Fibroblast of lung (primary cell): ENCODE results near the gene HMCES. TPM values are rescaled to one million over a fixed set of nuclear protein-coding genes. Genes with fewer than 3 reads are reported as not detected.

Source experiments
- DNase-seq, 2 donors: peaks; one replicate each; pipeline versions ENCODE4 v3.0.0 to v3.0.0-alpha.2; 2010; ENCODE audit warnings: low read depth in 2 of 2
- H2AFZ ChIP-seq: 2 replicates; pipeline ENCODE4 v1.5.1; 2012; ENCODE audit warnings: low read length, control low read depth, inconsistent platforms
- H3K27ac ChIP-seq: 2 replicates; pipeline ENCODE4 v1.5.1; 2011; ENCODE audit warnings: low read length, control low read depth; ENCODE audit not compliant: insufficient read depth
- H3K27me3 ChIP-seq: 2 replicates; pipeline ENCODE4 v1.5.1; 2011; ENCODE audit warnings: mild to moderate bottlenecking, low read length; ENCODE audit not compliant: control insufficient read depth, insufficient read depth
- H3K36me3 ChIP-seq: 2 replicates; pipeline ENCODE4 v1.5.1; 2011; ENCODE audit warnings: low read length; ENCODE audit not compliant: control insufficient read depth, insufficient read depth
- H3K4me1 ChIP-seq: 2 replicates; pipeline ENCODE4 v1.5.1; 2011; ENCODE audit warnings: low read length; ENCODE audit not compliant: control insufficient read depth, insufficient read depth; ENCODE audit errors: extremely low read depth
- H3K4me2 ChIP-seq: 2 replicates; pipeline ENCODE4 v1.5.1; 2011; ENCODE audit warnings: low read length, control low read depth; ENCODE audit not compliant: insufficient read depth; ENCODE audit errors: extremely low read depth
- H3K4me3 ChIP-seq, 4 experiments: fragments of 200-600 bp in 1 of 4; sonication (generic) in 1 of 4; replicated peaks in 1 of 4; 2 replicates each; pipeline ENCODE4 v1.5.1; 2011 to 2016; ENCODE audit warnings: low read length in 4 of 4, low read depth in 3 of 4, mild to moderate bottlenecking in 3 of 4, control low read depth in 2 of 4, inconsistent platforms in 1 of 4, mixed read lengths in 1 of 4; ENCODE audit not compliant: insufficient read depth in 1 of 4; ENCODE audit errors: control extremely low read depth in 1 of 4
- H3K79me2 ChIP-seq: 2 replicates; pipeline ENCODE4 v1.5.1; 2012; ENCODE audit warnings: mild to moderate bottlenecking, low read length, inconsistent platforms; ENCODE audit not compliant: control insufficient read depth, insufficient read depth
- H3K9ac ChIP-seq: 2 replicates; pipeline ENCODE4 v1.5.1; 2011; ENCODE audit warnings: mild to moderate bottlenecking, low read length, control low read depth; ENCODE audit not compliant: insufficient read depth
- H3K9me3 ChIP-seq: 2 replicates; pipeline ENCODE4 v1.5.1; 2012; ENCODE audit warnings: low read depth, low read length; ENCODE audit not compliant: control insufficient read depth, insufficient read depth
- H4K20me1 ChIP-seq: 2 replicates; pipeline ENCODE4 v1.5.1; 2011; ENCODE audit warnings: low read length; ENCODE audit not compliant: control insufficient read depth, insufficient read depth; ENCODE audit errors: extremely low read depth
- EZH2 ChIP-seq: IDR thresholded peaks from 2 replicates; pipeline ENCODE4 v1.5.1; 2012; ENCODE audit warnings: low read length, control low read depth, mild to moderate bottlenecking; ENCODE audit errors: missing control alignments
- polyA plus RNA-seq, 2 donors: library from polyadenylated mRNA; depleted of rRNA in 1 of 2; stranded (reverse) in 1 of 2; unstranded in 1 of 2; fragments of >200 nt; gene quantifications; 2 replicates each; pipeline ENCODE4 v1.2.1, GENCODE V29; 2011 to 2012; ENCODE audit warnings: missing spikeins in 1 of 2
- total RNA-seq: library from RNA; depleted of rRNA; stranded (reverse); fragments of >200 nt; gene quantifications from 2 replicates; pipeline ENCODE4 v1.2.1, GENCODE V29; 2014
- TF ChIP-seq, protein P1 (sequence below), 2 donors: IDR thresholded peaks in 1 of 2; conservative IDR thresholded peaks in 1 of 2; 1 replicate in 1 of 2; 2 replicates in 1 of 2; pipeline ENCODE4 v1.5.1; 2011 to 2012; ENCODE audit warnings: low read length in 2 of 2, control low read depth in 1 of 2, inconsistent platforms in 1 of 2, low read depth in 1 of 2, mild to moderate bottlenecking in 1 of 2

The HMCES gene
- total and polyA plus RNA-seq, 2 donors (not counting 1 experiment from before 2014, with no cell fraction given): 12.2 to 22.8 TPM

- Histone ChIP-seq H3K4me2 (no peak overlapping the region), H3K9ac (no peak overlapping the region), H3K27me3 (no peaks in the 10 kb centered on the region), H3K27ac (peak overlapping the region; percentile 15), H3K9me3 (no peaks in the 10 kb centered on the region), H4K20me1 (no peaks in the 10 kb centered on the region), H3K4me3 (no peak overlapping the region), H3K79me2 (no peaks in the 10 kb centered on the region), H3K36me3 (no peaks in the 10 kb centered on the region), H2AFZ (no peak overlapping the region), H3K4me1 (peaks cover 11% of the 10 kb centered on the region)
- TF ChIP-seq, protein P1, sequence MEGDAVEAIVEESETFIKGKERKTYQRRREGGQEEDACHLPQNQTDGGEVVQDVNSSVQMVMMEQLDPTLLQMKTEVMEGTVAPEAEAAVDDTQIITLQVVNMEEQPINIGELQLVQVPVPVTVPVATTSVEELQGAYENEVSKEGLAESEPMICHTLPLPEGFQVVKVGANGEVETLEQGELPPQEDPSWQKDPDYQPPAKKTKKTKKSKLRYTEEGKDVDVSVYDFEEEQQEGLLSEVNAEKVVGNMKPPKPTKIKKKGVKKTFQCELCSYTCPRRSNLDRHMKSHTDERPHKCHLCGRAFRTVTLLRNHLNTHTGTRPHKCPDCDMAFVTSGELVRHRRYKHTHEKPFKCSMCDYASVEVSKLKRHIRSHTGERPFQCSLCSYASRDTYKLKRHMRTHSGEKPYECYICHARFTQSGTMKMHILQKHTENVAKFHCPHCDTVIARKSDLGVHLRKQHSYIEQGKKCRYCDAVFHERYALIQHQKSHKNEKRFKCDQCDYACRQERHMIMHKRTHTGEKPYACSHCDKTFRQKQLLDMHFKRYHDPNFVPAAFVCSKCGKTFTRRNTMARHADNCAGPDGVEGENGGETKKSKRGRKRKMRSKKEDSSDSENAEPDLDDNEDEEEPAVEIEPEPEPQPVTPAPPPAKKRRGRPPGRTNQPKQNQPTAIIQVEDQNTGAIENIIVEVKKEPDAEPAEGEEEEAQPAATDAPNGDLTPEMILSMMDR (conservative IDR thresholded peaks at IDR 0.05 in 1 of 2, IDR thresholded peaks at IDR 0.05 in 1 of 2; ENCODE audit: low read depth in 1 of 2, low read length in 2 of 2): no peak
- no peak for TF ChIP-seq EZH2
- DNase-seq: peak; percentile 85 to 90
Measured at GRCh38 chr3:129230311-129231019, 48.2 kb upstream of the HMCES start.

DNA sequence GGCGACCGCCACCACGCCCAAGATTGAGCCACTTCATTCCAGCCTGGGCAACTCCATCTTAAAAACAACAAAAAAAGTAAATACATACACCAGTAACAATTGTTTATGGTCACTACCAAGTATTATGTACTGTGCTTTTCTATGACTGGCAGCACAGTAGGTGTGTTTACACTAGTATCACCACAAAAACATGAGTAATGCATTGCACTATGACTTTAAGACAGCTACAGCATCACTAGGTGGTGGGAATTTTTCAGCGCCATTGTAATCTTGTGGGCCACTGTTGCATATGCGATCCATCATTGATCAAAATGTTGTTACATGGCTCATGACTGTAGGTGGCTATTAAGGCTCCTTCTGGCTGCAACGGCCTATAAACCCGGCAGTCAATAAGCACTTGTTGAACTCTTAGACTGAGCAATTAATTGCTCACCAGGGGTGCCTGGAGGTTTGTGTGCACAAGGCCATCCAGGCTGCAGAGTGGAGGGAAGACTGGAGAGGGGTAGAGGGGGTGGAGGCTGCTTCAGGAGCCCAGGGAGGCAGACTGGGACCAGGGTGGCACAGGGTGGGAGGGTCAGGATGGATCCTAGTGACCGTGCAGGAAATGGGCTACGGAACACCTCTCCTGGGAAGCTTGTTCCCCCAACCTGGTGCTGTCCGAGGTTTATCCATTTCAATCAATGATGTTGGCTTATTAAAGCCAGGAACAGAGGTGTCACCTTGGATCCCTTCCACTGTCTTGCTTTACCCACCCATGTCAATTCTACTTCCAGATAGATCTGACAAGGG lies 47.1 kb upstream of the HMCES start:
- no peak overlapping the region for H2AFZ ChIP-seq
- no peaks in the 10 kb centered on the region for H3K9me3 ChIP-seq
- H3K79me2 ChIP-seq: no peaks in the 10 kb centered on the region
- no peak overlapping the region for H3K9ac ChIP-seq
- no peak overlapping the region for H3K4me3 ChIP-seq
- DNase-seq: peak; percentile 42 to 60
- H3K4me2 ChIP-seq: no peak overlapping the region
- peaks cover 11% of the 10 kb centered on the region for H3K4me1 ChIP-seq
- H3K36me3 ChIP-seq: no peaks in the 10 kb centered on the region
- H4K20me1 ChIP-seq: no peaks in the 10 kb centered on the region
- no peak overlapping the region for H3K27ac ChIP-seq
- no peaks in the 10 kb centered on the region for H3K27me3 ChIP-seq
- no peak for TF ChIP-seq EZH2
- TF ChIP-seq, protein P1 (conservative IDR thresholded peaks at IDR 0.05 in 1 of 2, IDR thresholded peaks at IDR 0.05 in 1 of 2; ENCODE audit: low read depth in 1 of 2, low read length in 2 of 2): no peak

GRCh38 chr3:129233538-129233937 lies 45.1 kb upstream of the HMCES start:
- Histone ChIP-seq H3K9ac (no peak overlapping the region), H3K27ac (no peak overlapping the region)

More at GRCh38 chr3:129233538-129233937, 45.1 kb upstream of the HMCES start:
- Histone ChIP-seq H3K79me2 (no peaks in the 10 kb centered on the region), H4K20me1 (no peaks in the 10 kb centered on the region), H3K27me3 (no peaks in the 10 kb centered on the region), H3K4me2 (no peak overlapping the region), H3K9me3 (no peaks in the 10 kb centered on the region), H3K4me3 (no peak overlapping the region), H3K4me1 (peaks cover 8% of the 10 kb centered on the region), H2AFZ (no peak overlapping the region), H3K36me3 (no peaks in the 10 kb centered on the region)
- TF ChIP-seq, protein P1 (conservative IDR thresholded peaks at IDR 0.05 in 1 of 2, IDR thresholded peaks at IDR 0.05 in 1 of 2; ENCODE audit: low read depth in 1 of 2, low read length in 2 of 2): no peak
- no peak for TF ChIP-seq EZH2
- DNase-seq: no peak
